Smooth muscle cell (in vitro differentiated cells): ENCODE results near the gene AGPAT3. TPM values are rescaled to one million over a fixed set of nuclear protein-coding genes. Genes with fewer than 3 reads are reported as not detected.

Experiments used
- DNase-seq: peaks from one replicate; lab custom pipeline; 2025; ENCODE audit not compliant: unreplicated experiment; lab: John Stamatoyannopoulos, UW
- H2AFZ ChIP-seq: fragments of 200-600 bp; sonication (generic); 2 replicates; pipeline ENCODE4 v1.6.0; 2016; ENCODE audit warnings: antibody characterized with exemption, low read depth, mild to moderate bottlenecking
- H3F3A ChIP-seq: fragments of 200-600 bp; sonication (generic); 2 replicates; pipeline ENCODE4 v1.6.0; 2017; ENCODE audit warnings: antibody characterized with exemption, low read depth
- H3K27ac ChIP-seq: fragments of 200-600 bp; sonication (generic); 2 replicates; pipeline ENCODE4 v1.5.1; 2016; ENCODE audit warnings: low read depth, mild to moderate bottlenecking
- H3K27me3 ChIP-seq: fragments of 200-600 bp; sonication (generic); 2 replicates; pipeline ENCODE4 v1.6.1; 2016; ENCODE audit warnings: low read depth, mild to moderate bottlenecking
- H3K36me3 ChIP-seq: fragments of 200-600 bp; sonication (generic); 2 replicates; pipeline ENCODE4 v1.5.1; 2016; ENCODE audit warnings: low read depth
- H3K4me1 ChIP-seq: fragments of 200-600 bp; sonication (generic); 2 replicates; pipeline ENCODE4 v1.5.1; 2016; ENCODE audit warnings: low read depth
- H3K4me2 ChIP-seq: fragments of 200-600 bp; sonication (generic); 2 replicates; pipeline ENCODE4 v1.6.0; 2016; ENCODE audit warnings: mild to moderate bottlenecking
- H3K4me3 ChIP-seq: fragments of 200-600 bp; sonication (generic); 2 replicates; pipeline ENCODE4 v1.5.1; 2016; ENCODE audit warnings: mild to moderate bottlenecking
- H3K79me2 ChIP-seq: fragments of 200-600 bp; sonication (generic); 2 replicates; pipeline ENCODE4 v1.6.0; 2016; ENCODE audit warnings: low read depth, mild to moderate bottlenecking
- H3K9ac ChIP-seq: fragments of 200-600 bp; sonication (generic); 2 replicates; pipeline ENCODE4 v1.6.0; 2016; ENCODE audit warnings: low read depth
- H3K9me3 ChIP-seq: fragments of 200-600 bp; sonication (generic); replicated peaks from 2 replicates; pipeline ENCODE4 v1.5.1; 2016; ENCODE audit warnings: low read depth
- H4K20me1 ChIP-seq: fragments of 200-600 bp; sonication (generic); 2 replicates; pipeline ENCODE4 v1.6.0; 2016; ENCODE audit warnings: low read depth
- CTCF ChIP-seq: fragments of 200-600 bp; sonication (generic); IDR thresholded peaks from 2 replicates; pipeline ENCODE4 v1.5.1; 2017; ENCODE audit warnings: borderline replicate concordance, mild to moderate bottlenecking, antibody characterized with exemption; ENCODE audit not compliant: insufficient read depth, poor library complexity, severe bottlenecking
- WGBS: methylation state at CpG from one replicate; pipeline ENCODE4 v1.1.7; 2016; ENCODE audit warnings: low lambda C conversion rate; 5-methylcytosine and 5-hydroxymethylcytosine counted together
- polyA plus RNA-seq: library from polyadenylated mRNA; unstranded; fragments of >200 nt; fragmentation: Nextera tagmentation; extraction: Ambion mirVana; gene quantifications from 2 replicates; pipeline ENCODE4 v1.2.1, GENCODE V29; 2016
- total RNA-seq: library from RNA; depleted of rRNA; stranded (reverse); fragments of >200 nt; gene quantifications from 2 replicates; pipeline ENCODE4 v1.2.3, GENCODE V29; 2014

The AGPAT3 gene
- total and polyA plus RNA-seq, 2 experiments from 2014 or later, result 10.9 to 17.2 TPM

- Histone ChIP-seq H3K27me3 (no peaks in the 10 kb centered on the region), H3K36me3 (no peaks in the 10 kb centered on the region), H4K20me1 (peaks cover 70% of the 10 kb centered on the region), H3K4me1 (no peaks in the 10 kb centered on the region), H3K79me2 (peaks cover 27% of the 10 kb centered on the region), H3F3A (no peaks in the 10 kb centered on the region), H3K9me3 (no peaks in the 10 kb centered on the region), H3K9ac (no peak overlapping the region), H3K4me2 (no peak overlapping the region), H3K27ac (no peak overlapping the region), H2AFZ (no peak overlapping the region), H3K4me3 (no peak overlapping the region)
- 93% methylated on average over 6 of the region's 6 CpGs for WGBS
- no peak for DNase-seq
- no peak for TF ChIP-seq CTCF
Observed at GRCh38 chr21:43900690-43901089, 35.7 kb downstream of the AGPAT3 start.

- TF ChIP-seq CTCF, result no peak
- peaks cover 16% of the 10 kb centered on the region for H3K79me2 ChIP-seq
- DNase-seq, result no peak
- WGBS, result 89% methylated on average over 6 of the region's 6 CpGs
- H3K9ac ChIP-seq, result no peak overlapping the region
- H3F3A ChIP-seq, result no peaks in the 10 kb centered on the region
- no peaks in the 10 kb centered on the region for H3K27me3 ChIP-seq
- H3K9me3 ChIP-seq, result no peaks in the 10 kb centered on the region
- H3K4me1 ChIP-seq, result no peaks in the 10 kb centered on the region
- no peak overlapping the region for H3K27ac ChIP-seq
- H3K4me3 ChIP-seq, result no peak overlapping the region
- peaks cover 61% of the 10 kb centered on the region for H4K20me1 ChIP-seq
- no peak overlapping the region for H3K4me2 ChIP-seq
- no peaks in the 10 kb centered on the region for H3K36me3 ChIP-seq
- no peak overlapping the region for H2AFZ ChIP-seq
Observed at GRCh38 chr21:43902441-43902840, 37.4 kb downstream of the AGPAT3 start.

GRCh38 chr21:43903451-43904091, 38.5 kb downstream of the AGPAT3 start:
- H3K9me3 ChIP-seq, result no peaks in the 10 kb centered on the region
- H3K4me3 ChIP-seq, result no peak overlapping the region
- peaks cover 9% of the 10 kb centered on the region for H3K79me2 ChIP-seq
- no peak for TF ChIP-seq CTCF
- 94% methylated on average over 26 of the region's 26 CpGs for WGBS
- peaks cover 67% of the 10 kb centered on the region for H4K20me1 ChIP-seq
- no peak overlapping the region for H3K4me2 ChIP-seq
- H3K27ac ChIP-seq, result no peak overlapping the region
- no peak overlapping the region for H3K9ac ChIP-seq
- H3K4me1 ChIP-seq, result no peaks in the 10 kb centered on the region
- no peak for DNase-seq
- H3K36me3 ChIP-seq, result no peaks in the 10 kb centered on the region
- H3K27me3 ChIP-seq, result no peaks in the 10 kb centered on the region
- H3F3A ChIP-seq, result no peaks in the 10 kb centered on the region
- no peak overlapping the region for H2AFZ ChIP-seq

GRCh38 chr21:43904331-43904781, 39.3 kb downstream of the AGPAT3 start:
- Histone ChIP-seq H3K27ac (no peak overlapping the region), H3K27me3 (no peaks in the 10 kb centered on the region), H2AFZ (no peak overlapping the region), H4K20me1 (peaks cover 61% of the 10 kb centered on the region), H3K9me3 (no peaks in the 10 kb centered on the region), H3K79me2 (peaks cover 4% of the 10 kb centered on the region), H3K36me3 (no peaks in the 10 kb centered on the region), H3K4me2 (no peak overlapping the region), H3K4me3 (no peak overlapping the region), H3K9ac (no peak overlapping the region), H3K4me1 (no peaks in the 10 kb centered on the region), H3F3A (no peaks in the 10 kb centered on the region)
- 90% methylated on average over 12 of the region's 14 CpGs for WGBS
- TF ChIP-seq CTCF, result no peak
- no peak for DNase-seq
